Hindlimb muscle (tissue), 1 donor: ENCODE results near the gene TNNI2. TPM values are rescaled to one million over a fixed set of nuclear protein-coding genes. Genes with fewer than 3 reads are reported as not detected.

Source experiments
- DNase-seq: peaks from one replicate; pipeline ENCODE4 v3.0.0-alpha.2; 2013
- polyA plus RNA-seq: library from polyadenylated mRNA; unstranded; fragments of 120-200 nt; gene quantifications from one replicate; pipeline ENCODE4 v1.2.1, GENCODE V29; 2013; ENCODE audit not compliant: insufficient read length

The TNNI2 gene
- polyA plus RNA-seq, 1 donor: 3,747 TPM

DNA sequence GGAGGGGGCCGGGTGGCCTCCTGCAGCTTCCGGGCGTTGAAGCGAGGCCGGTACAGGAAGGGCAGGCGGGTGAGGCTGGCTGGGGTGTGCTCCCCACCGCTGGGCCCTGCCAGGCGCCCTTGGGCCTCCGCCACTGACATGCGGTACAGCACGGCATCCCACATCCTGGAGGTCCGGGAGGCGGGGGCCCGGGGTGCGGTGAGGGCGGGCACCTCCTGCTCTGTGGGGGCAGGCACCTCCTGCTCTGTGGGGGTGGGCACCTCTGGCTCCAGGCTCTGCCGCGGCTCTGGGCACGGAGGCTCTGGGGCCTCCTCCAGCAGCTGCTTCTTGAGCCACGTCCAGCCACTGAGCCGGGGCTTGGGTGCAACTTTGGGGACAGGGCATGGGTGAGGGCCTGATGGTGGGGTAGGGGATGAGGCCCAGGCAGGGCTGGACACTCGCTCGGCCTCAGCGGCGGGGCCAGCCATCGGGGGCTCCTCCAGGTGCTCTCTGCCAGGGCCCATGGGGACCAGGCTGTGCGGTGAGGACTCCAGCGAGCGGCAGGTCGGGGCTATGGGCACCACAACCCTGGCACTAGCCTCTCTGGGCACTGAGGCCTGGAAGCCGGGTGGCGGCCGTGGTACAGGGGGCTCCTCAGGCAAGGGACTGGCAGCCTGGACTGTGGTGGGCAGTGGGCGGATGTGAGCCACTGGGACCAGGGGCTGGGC lies 50.6 kb downstream of the TNNI2 start:
- no peak for DNase-seq

DNA sequence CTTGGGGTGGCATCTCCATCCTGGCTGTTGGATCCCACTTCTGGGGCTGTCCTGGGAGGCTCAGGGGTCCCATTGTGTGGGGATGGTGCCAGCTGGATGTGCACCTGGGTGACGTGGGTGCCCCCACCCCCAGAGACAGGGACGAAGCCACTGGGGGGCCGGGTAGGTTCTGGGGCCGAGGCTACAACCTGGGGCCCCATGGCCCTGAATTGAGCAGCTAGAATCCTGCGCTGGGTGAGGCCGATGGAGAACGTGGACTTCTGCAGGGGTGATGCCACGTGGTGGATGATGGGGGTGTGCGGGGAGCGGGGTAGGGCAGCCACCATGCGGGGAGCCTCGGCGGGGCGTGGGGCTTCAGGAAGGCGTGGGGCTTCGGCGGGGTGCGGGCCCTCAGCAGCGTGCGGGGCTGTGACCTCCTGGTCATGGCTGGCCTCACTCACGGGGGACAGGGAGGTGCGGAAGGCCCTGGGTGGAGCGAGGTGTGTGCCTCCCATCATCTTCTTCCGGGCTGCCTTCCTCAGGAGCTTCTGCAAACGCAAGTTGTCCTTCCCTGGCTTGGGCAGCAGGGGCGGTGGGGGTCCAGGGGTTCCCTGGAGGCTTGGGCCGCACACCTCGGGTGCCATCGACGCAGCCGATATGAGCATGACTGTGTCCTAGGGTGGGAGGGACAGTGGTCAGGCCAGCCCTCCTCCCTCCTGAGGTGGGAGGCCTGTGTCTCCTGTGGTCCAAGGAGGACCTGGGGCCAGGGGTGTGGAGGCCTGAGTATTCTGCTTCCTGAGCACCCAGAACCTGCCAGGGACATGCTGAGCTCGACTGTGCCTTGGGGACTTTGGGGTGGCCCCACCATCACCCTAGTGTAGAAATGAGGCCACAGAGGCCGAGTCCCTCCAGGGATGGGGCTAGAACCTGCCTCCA lies 51.4 kb downstream of the TNNI2 start:
- DNase-seq: no peak

Other genes with a start within 250 kb of the TNNI2 start
- not detected for gene KRTAP5-2, start 240.7 kb upstream of the TNNI2 start, polyA plus RNA-seq
- gene KRTAP5-3, start 230.5 kb upstream of the TNNI2 start, polyA plus RNA-seq: not detected
- gene KRTAP5-4, start 216.8 kb upstream of the TNNI2 start, polyA plus RNA-seq: not detected
- not detected for gene KRTAP5-5, start 209.2 kb upstream of the TNNI2 start, polyA plus RNA-seq
- gene KRTAP5-6, start 141.8 kb upstream of the TNNI2 start, polyA plus RNA-seq: 0.49 TPM
- gene IFITM10, start 88.4 kb upstream of the TNNI2 start, polyA plus RNA-seq: 0.19 TPM
- 137 TPM for gene CTSD, start 75.1 kb upstream of the TNNI2 start, polyA plus RNA-seq
- 0.44 TPM for gene SYT8, start 4.0 kb upstream of the TNNI2 start, polyA plus RNA-seq
- gene LSP1, start 14.1 kb downstream of the TNNI2 start, polyA plus RNA-seq: 77.7 TPM
- gene PRR33, start 52.9 kb downstream of the TNNI2 start, polyA plus RNA-seq: 7.2 TPM
- gene TNNT3, start 80.7 kb downstream of the TNNI2 start, polyA plus RNA-seq: 8,959 TPM
- gene MRPL23, start 108.4 kb downstream of the TNNI2 start, polyA plus RNA-seq: 86.9 TPM
- gene H19, start 158.9 kb downstream of the TNNI2 start, polyA plus RNA-seq: 14,324 TPM